GM23338 (cell line): Measurements from ENCODE around the gene FARS2. TPM values are rescaled to one million over a fixed set of nuclear protein-coding genes. Genes with fewer than 3 reads are reported as not detected.

Experiments used
- ATAC-seq: fragments of 200-7000 bp; cut with Tn5 transposase; 3 replicates; pipeline ENCODE4 v1.9.1; 2020
- DNase-seq: peaks from one replicate; pipeline ENCODE4 v3.0.0-alpha.2; 2015; ENCODE audit warnings: low spot score
- H2AFZ ChIP-seq: fragments of 200-600 bp; sonication (generic); 2 replicates; pipeline ENCODE4 v1.8.0; 2016; ENCODE audit warnings: antibody characterized with exemption, mild to moderate bottlenecking, moderate library complexity
- H3F3A ChIP-seq: fragments of 200-600 bp; sonication (generic); replicated peaks from 2 replicates; pipeline ENCODE4 v1.8.0; 2017; ENCODE audit warnings: antibody characterized with exemption, mixed run types, low read depth
- H3K27ac ChIP-seq: fragments of 200-600 bp; sonication (generic); 2 replicates; pipeline ENCODE4 v1.6.1; 2016; ENCODE audit warnings: low read depth
- H3K27me3 ChIP-seq: fragments of 200-600 bp; sonication (generic); 2 replicates; pipeline ENCODE4 v1.8.0; 2016; ENCODE audit warnings: mild to moderate bottlenecking, mixed run types, moderate library complexity; ENCODE audit not compliant: insufficient read depth
- H3K36me3 ChIP-seq: fragments of 200-600 bp; sonication (generic); 2 replicates; pipeline ENCODE4 v1.8.0; 2016; ENCODE audit warnings: mild to moderate bottlenecking; ENCODE audit not compliant: insufficient read depth
- H3K4me1 ChIP-seq: fragments of 200-600 bp; sonication (generic); 2 replicates; pipeline ENCODE4 v1.8.0; 2016; ENCODE audit warnings: mild to moderate bottlenecking, moderate library complexity; ENCODE audit not compliant: insufficient read depth
- H3K4me2 ChIP-seq: fragments of 200-600 bp; sonication (generic); 2 replicates; pipeline ENCODE4 v1.7.1; 2017; ENCODE audit warnings: mixed run types
- H3K4me3 ChIP-seq: fragments of 200-600 bp; sonication (generic); 2 replicates; pipeline ENCODE4 v1.6.1; 2016; ENCODE audit warnings: mixed run types
- H3K79me2 ChIP-seq: fragments of 200-600 bp; sonication (generic); replicated peaks from 2 replicates; pipeline ENCODE4 v1.8.0; 2017; ENCODE audit warnings: mild to moderate bottlenecking; ENCODE audit not compliant: insufficient read depth
- H3K9me2 ChIP-seq: fragments of 200-600 bp; sonication (generic); 2 replicates; pipeline ENCODE4 v1.8.0; 2017; ENCODE audit not compliant: insufficient read depth
- H4K20me1 ChIP-seq: fragments of 200-600 bp; sonication (generic); replicated peaks from 2 replicates; pipeline ENCODE4 v1.8.0; 2017; ENCODE audit warnings: mild to moderate bottlenecking; ENCODE audit not compliant: insufficient read depth
- H3K27ac Mint-ChIP-seq: 2 replicates; pipeline ENCODE4 v1.8.0; 2020; ENCODE audit warnings: inconsistent platforms, mild to moderate bottlenecking, moderate library complexity, mixed read lengths
- H3K27me3 Mint-ChIP-seq: 3 replicates; pipeline ENCODE4 v1.8.0; 2022; ENCODE audit warnings: low read depth, mild to moderate bottlenecking, moderate library complexity, mixed read lengths, inconsistent platforms; ENCODE audit not compliant: insufficient read depth, poor library complexity
- H3K36me3 Mint-ChIP-seq: 3 replicates; pipeline ENCODE4 v1.8.0; 2021; ENCODE audit warnings: low read depth, mild to moderate bottlenecking, inconsistent platforms, moderate library complexity, mixed read lengths
- H3K4me1 Mint-ChIP-seq: 3 replicates; pipeline ENCODE4 v1.8.0; 2020; ENCODE audit warnings: mild to moderate bottlenecking, inconsistent platforms, mixed read lengths
- H3K4me3 Mint-ChIP-seq: 3 replicates; pipeline ENCODE4 v1.8.0; 2021; ENCODE audit warnings: moderate library complexity, mild to moderate bottlenecking, inconsistent platforms, mixed read lengths
- H3K9me3 Mint-ChIP-seq: 3 replicates; pipeline ENCODE4 v1.8.0; 2020; ENCODE audit warnings: moderate library complexity, mild to moderate bottlenecking, inconsistent platforms, mixed read lengths
- CREB1 ChIP-seq: fragments of 250-450 bp; sonication (Bioruptor Pico); IDR thresholded peaks from 2 replicates; pipeline ENCODE4 v1.5.0; 2020; ENCODE audit warnings: low read depth, mild to moderate bottlenecking, moderate library complexity
- EZH2 ChIP-seq: fragments of 200-600 bp; sonication (generic); IDR thresholded peaks from one replicate; pipeline ENCODE4 v1.8.0; 2017; ENCODE audit warnings: antibody characterized with exemption, mild to moderate bottlenecking, low read depth; ENCODE audit not compliant: unreplicated experiment
- EZH2phosphoT487 ChIP-seq: fragments of 200-600 bp; sonication (generic); IDR thresholded peaks from one replicate; pipeline ENCODE4 v1.8.1; 2018; ENCODE audit warnings: antibody characterized with exemption; ENCODE audit not compliant: unreplicated experiment
- JUNB ChIP-seq: IDR thresholded peaks from one replicate; pipeline ENCODE4 v1.6.1; 2016; ENCODE audit warnings: antibody characterized with exemption; ENCODE audit not compliant: unreplicated experiment
- NANOG ChIP-seq: IDR thresholded peaks from 2 replicates; pipeline ENCODE4 v1.6.1; 2016; ENCODE audit warnings: antibody characterized with exemption, borderline replicate concordance
- POLR2AphosphoS5 ChIP-seq: IDR thresholded peaks from 2 replicates; pipeline ENCODE4 v1.6.1; 2016; ENCODE audit warnings: antibody characterized with exemption, low read depth
- STAT1 ChIP-seq: IDR thresholded peaks from one replicate; pipeline ENCODE4 v1.6.1; 2016; ENCODE audit warnings: antibody characterized with exemption; ENCODE audit not compliant: unreplicated experiment
- ZNF114 ChIP-seq: fragments of 250-450 bp; sonication (Bioruptor Pico); IDR thresholded peaks from 2 replicates; pipeline ENCODE4 v1.5.0; 2020; ENCODE audit warnings: mild to moderate bottlenecking, moderate library complexity
- ZNF331 ChIP-seq: fragments of 250-450 bp; sonication (Bioruptor Pico); IDR thresholded peaks from 2 replicates; pipeline ENCODE4 v1.5.0; 2020; ENCODE audit warnings: low read depth, mild to moderate bottlenecking, moderate library complexity
- polyA plus RNA-seq: library from polyadenylated mRNA; unstranded; fragments of >200 nt; fragmentation: Nextera tagmentation; extraction: Ambion mirVana; gene quantifications from 2 replicates; pipeline ENCODE4 v1.2.1, GENCODE V29; 2016
- total RNA-seq: library from RNA; depleted of rRNA; stranded (reverse); fragments of >200 nt; shearing (Covaris generic); gene quantifications from 2 replicates; pipeline ENCODE4 v1.2.3, GENCODE V29; 2014
- TF ChIP-seq, protein P1 (sequence below): fragments of 250-450 bp; sonication (Bioruptor Pico); IDR thresholded peaks from 2 replicates; pipeline ENCODE4 v1.5.0; 2020; ENCODE audit warnings: mild to moderate bottlenecking, moderate library complexity
- TF ChIP-seq, protein P2 (sequence below): IDR thresholded peaks from 2 replicates; pipeline ENCODE4 v1.6.1; 2016; ENCODE audit warnings: antibody characterized with exemption
- TF ChIP-seq, protein P3 (sequence below), 2 experiments: fragments of 200-600 bp in 1 of 2; sonication (generic) in 1 of 2; conservative IDR thresholded peaks; 2 replicates each; pipeline versions ENCODE4 v1.5.1 to v1.6.1; 2016 to 2017; ENCODE audit warnings: antibody characterized with exemption in 2 of 2, low read depth in 2 of 2, mild to moderate bottlenecking in 2 of 2, moderate library complexity in 1 of 2

Gene FARS2
- total and polyA plus RNA-seq, 2 experiments from 2014 or later = 7.6 to 19.0 TPM

DNA sequence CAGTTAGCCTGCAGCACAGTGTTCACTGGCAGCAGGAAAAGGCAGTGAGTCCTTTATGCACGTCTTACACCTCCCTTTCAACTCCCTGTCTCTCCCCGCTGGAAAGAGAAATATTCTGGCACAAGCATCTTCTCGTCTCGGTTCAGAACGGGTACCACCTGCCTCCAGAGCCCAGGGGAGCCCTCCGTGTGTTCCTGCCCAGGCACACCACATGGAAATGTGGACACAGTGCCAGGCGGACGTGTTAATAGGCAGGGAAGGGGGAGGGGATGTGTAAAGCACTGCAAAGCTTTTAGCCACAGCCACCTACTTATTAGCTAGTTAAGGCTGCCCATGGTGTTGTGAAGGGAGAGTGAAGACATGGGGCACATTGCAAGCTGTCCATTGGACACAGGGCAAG, 219.7 kb downstream of the FARS2 start:
- H3K27ac Mint-ChIP-seq = 0 out of 2 replicates have a peak overlapping the region, but pooled peaks have one; percentile 62
- Histone ChIP-seq H3K79me2 (no peaks in the 10 kb centered on the region), H3K9me2 (no peaks in the 10 kb centered on the region), H3K36me3 (no peaks in the 10 kb centered on the region), H4K20me1 (no peaks in the 10 kb centered on the region), H3K27me3 (no peaks in the 10 kb centered on the region), H3K27ac (no peak overlapping the region), H3K4me1 (peaks cover 6% of the 10 kb centered on the region), H3K4me2 (no peak overlapping the region), H3K4me3 (no peak overlapping the region), H2AFZ (no peak overlapping the region), H3F3A (no peaks in the 10 kb centered on the region)
- TF ChIP-seq EZH2 = no peak
- no peak for TF ChIP-seq NANOG
- no peak for TF ChIP-seq ZNF114
- TF ChIP-seq, protein P1, sequence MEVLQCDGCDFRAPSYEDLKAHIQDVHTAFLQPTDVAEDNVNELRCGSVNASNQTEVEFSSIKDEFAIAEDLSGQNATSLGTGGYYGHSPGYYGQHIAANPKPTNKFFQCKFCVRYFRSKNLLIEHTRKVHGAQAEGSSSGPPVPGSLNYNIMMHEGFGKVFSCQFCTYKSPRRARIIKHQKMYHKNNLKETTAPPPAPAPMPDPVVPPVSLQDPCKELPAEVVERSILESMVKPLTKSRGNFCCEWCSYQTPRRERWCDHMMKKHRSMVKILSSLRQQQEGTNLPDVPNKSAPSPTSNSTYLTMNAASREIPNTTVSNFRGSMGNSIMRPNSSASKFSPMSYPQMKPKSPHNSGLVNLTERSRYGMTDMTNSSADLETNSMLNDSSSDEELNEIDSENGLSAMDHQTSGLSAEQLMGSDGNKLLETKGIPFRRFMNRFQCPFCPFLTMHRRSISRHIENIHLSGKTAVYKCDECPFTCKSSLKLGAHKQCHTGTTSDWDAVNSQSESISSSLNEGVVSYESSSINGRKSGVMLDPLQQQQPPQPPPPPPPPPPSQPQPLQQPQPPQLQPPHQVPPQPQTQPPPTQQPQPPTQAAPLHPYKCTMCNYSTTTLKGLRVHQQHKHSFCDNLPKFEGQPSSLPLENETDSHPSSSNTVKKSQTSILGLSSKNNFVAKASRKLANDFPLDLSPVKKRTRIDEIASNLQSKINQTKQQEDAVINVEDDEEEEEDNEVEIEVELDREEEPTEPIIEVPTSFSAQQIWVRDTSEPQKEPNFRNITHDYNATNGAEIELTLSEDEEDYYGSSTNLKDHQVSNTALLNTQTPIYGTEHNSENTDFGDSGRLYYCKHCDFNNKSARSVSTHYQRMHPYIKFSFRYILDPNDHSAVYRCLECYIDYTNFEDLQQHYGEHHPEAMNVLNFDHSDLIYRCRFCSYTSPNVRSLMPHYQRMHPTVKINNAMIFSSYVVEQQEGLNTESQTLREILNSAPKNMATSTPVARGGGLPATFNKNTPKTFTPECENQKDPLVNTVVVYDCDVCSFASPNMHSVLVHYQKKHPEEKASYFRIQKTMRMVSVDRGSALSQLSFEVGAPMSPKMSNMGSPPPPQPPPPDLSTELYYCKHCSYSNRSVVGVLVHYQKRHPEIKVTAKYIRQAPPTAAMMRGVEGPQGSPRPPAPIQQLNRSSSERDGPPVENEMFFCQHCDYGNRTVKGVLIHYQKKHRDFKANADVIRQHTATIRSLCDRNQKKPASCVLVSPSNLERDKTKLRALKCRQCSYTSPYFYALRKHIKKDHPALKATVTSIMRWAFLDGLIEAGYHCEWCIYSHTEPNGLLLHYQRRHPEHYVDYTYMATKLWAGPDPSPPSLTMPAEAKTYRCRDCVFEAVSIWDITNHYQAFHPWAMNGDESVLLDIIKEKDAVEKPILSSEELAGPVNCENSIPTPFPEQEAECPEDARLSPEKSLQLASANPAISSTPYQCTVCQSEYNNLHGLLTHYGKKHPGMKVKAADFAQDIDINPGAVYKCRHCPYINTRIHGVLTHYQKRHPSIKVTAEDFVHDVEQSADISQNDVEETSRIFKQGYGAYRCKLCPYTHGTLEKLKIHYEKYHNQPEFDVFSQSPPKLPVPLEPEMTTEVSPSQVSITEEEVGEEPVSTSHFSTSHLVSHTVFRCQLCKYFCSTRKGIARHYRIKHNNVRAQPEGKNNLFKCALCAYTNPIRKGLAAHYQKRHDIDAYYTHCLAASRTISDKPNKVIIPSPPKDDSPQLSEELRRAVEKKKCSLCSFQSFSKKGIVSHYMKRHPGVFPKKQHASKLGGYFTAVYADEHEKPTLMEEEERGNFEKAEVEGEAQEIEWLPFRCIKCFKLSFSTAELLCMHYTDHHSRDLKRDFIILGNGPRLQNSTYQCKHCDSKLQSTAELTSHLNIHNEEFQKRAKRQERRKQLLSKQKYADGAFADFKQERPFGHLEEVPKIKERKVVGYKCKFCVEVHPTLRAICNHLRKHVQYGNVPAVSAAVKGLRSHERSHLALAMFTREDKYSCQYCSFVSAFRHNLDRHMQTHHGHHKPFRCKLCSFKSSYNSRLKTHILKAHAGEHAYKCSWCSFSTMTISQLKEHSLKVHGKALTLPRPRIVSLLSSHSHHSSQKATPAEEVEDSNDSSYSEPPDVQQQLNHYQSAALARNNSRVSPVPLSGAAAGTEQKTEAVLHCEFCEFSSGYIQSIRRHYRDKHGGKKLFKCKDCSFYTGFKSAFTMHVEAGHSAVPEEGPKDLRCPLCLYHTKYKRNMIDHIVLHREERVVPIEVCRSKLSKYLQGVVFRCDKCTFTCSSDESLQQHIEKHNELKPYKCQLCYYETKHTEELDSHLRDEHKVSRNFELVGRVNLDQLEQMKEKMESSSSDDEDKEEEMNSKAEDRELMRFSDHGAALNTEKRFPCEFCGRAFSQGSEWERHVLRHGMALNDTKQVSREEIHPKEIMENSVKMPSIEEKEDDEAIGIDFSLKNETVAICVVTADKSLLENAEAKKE (CRISPR knock-in tag) = no peak
- TF ChIP-seq CREB1 (CRISPR knock-in tag) = no peak
- TF ChIP-seq, protein P2, sequence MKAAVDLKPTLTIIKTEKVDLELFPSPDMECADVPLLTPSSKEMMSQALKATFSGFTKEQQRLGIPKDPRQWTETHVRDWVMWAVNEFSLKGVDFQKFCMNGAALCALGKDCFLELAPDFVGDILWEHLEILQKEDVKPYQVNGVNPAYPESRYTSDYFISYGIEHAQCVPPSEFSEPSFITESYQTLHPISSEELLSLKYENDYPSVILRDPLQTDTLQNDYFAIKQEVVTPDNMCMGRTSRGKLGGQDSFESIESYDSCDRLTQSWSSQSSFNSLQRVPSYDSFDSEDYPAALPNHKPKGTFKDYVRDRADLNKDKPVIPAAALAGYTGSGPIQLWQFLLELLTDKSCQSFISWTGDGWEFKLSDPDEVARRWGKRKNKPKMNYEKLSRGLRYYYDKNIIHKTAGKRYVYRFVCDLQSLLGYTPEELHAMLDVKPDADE = no peak
- no peak for TF ChIP-seq JUNB
- TF ChIP-seq ZNF331 = no peak
- no peak for TF ChIP-seq POLR2AphosphoS5
- TF ChIP-seq, protein P3, sequence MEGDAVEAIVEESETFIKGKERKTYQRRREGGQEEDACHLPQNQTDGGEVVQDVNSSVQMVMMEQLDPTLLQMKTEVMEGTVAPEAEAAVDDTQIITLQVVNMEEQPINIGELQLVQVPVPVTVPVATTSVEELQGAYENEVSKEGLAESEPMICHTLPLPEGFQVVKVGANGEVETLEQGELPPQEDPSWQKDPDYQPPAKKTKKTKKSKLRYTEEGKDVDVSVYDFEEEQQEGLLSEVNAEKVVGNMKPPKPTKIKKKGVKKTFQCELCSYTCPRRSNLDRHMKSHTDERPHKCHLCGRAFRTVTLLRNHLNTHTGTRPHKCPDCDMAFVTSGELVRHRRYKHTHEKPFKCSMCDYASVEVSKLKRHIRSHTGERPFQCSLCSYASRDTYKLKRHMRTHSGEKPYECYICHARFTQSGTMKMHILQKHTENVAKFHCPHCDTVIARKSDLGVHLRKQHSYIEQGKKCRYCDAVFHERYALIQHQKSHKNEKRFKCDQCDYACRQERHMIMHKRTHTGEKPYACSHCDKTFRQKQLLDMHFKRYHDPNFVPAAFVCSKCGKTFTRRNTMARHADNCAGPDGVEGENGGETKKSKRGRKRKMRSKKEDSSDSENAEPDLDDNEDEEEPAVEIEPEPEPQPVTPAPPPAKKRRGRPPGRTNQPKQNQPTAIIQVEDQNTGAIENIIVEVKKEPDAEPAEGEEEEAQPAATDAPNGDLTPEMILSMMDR (conservative IDR thresholded peaks at IDR 0.05; ENCODE audit: low read depth in 2 of 2) = no peak
- TF ChIP-seq STAT1 = no peak
- TF ChIP-seq EZH2phosphoT487 = no peak
- H3K27me3 Mint-ChIP-seq = peaks cover 9% of the 10 kb centered on the region
- H3K4me3 Mint-ChIP-seq = no peak overlapping the region
- no peaks in the 10 kb centered on the region for H3K9me3 Mint-ChIP-seq
- ATAC-seq = no peak
- no peak for DNase-seq
- no peaks in the 10 kb centered on the region for H3K36me3 Mint-ChIP-seq
- H3K4me1 Mint-ChIP-seq = peaks cover 11% of the 10 kb centered on the region
